Testis (tissue), 3 donors: ENCODE results near the gene SIPA1. TPM values are rescaled to one million over a fixed set of nuclear protein-coding genes. Genes with fewer than 3 reads are reported as not detected.

Source experiments
- DNase-seq: peaks from one replicate; pipeline ENCODE4 v3.0.0-alpha.2; 2019
- H3K27ac ChIP-seq, 2 donors: fragments of 200-600 bp; sonication (generic); one replicate each; pipeline ENCODE4 v1.5.1; 2019
- H3K27me3 ChIP-seq: fragments of 200-600 bp; sonication (generic); one replicate; pipeline ENCODE4 v1.5.1; 2019
- H3K36me3 ChIP-seq: fragments of 200-600 bp; sonication (generic); one replicate; pipeline ENCODE4 v1.5.1; 2017; ENCODE audit warnings: low read depth; ENCODE audit errors: missing control alignments
- H3K4me1 ChIP-seq: fragments of 200-600 bp; sonication (generic); one replicate; pipeline ENCODE4 v1.5.1; 2019
- H3K4me3 ChIP-seq, 2 donors: fragments of 200-600 bp; sonication (generic); one replicate each; pipeline ENCODE4 v1.5.1; 2017 to 2019
- H3K9me3 ChIP-seq: fragments of 200-600 bp; sonication (generic); one replicate; pipeline ENCODE4 v1.5.1; 2017
- CTCF ChIP-seq, 3 experiments: fragments of 450-650 bp in 2 of 3; fragments of 200-600 bp in 1 of 3; sonication (generic) in 1 of 3; IDR thresholded peaks; one replicate each; pipeline ENCODE4 v1.5.1; 2016 to 2019; ENCODE audit warnings: antibody characterized with exemption in 3 of 3, mild to moderate bottlenecking in 2 of 3, moderate library complexity in 1 of 3
- POLR2A ChIP-seq: fragments of 450-650 bp; IDR thresholded peaks from one replicate; pipeline ENCODE4 v1.6.1; 2017; ENCODE audit warnings: antibody characterized with exemption, mild to moderate bottlenecking, moderate library complexity
- WGBS, 2 donors: methylation state at CpG; one replicate each; pipeline ENCODE4 v1.1.5; 2018; 5-methylcytosine and 5-hydroxymethylcytosine counted together
- intact Hi-C: fragments of 100-400 bp; cut with DNase I; formaldehyde crosslinking; loops from one replicate; pipeline ENCODE4 v1.15.1; 2023; ENCODE audit warnings: low total_unique reads
- microRNA-seq, 2 donors: library from miRNA; unstranded; fragments of <30 nt; microRNA quantifications; one replicate each; pipeline ENCODE4, GENCODE V29; 2016; ENCODE audit warnings: borderline number of aligned reads in 2 of 2, borderline replicate concordance in 1 of 2
- polyA plus RNA-seq: library from polyadenylated mRNA; stranded (reverse); fragments of 350-450 nt; fragmentation: Illumina TruSeq; extraction: RNeasy Lipid Tissue Mini Kit (QIAGEN cat#74804); gene quantifications from one replicate; pipeline ENCODE4 v1.2.3, GENCODE V29; 2014; ENCODE audit warnings: low read depth, low replicate concordance; ENCODE audit not compliant: insufficient read depth
- small RNA-seq, 2 donors: library from RNA; depleted of rRNA; stranded (forward); fragments of <200 nt; gene quantifications; one replicate each; pipeline ENCODE3, GENCODE V24; 2016
- total RNA-seq, 2 donors: library from RNA; depleted of rRNA; stranded (reverse); fragments of >200 nt; gene quantifications; one replicate each; pipeline ENCODE4 v1.2.3, GENCODE V29; 2016

Gene SIPA1
- total and polyA plus RNA-seq, 3 donors from 2014 or later: 15.2 to 29.0 (median 23.5) TPM

- Histone ChIP-seq H3K27me3 (no peaks in the 10 kb centered on the region), H3K9me3 (no peaks in the 10 kb centered on the region), H3K27ac (no peak overlapping the region), H3K4me1 (peaks cover 4% of the 10 kb centered on the region), H3K36me3 (no peaks in the 10 kb centered on the region), H3K4me3 (no peak overlapping the region)
- TF ChIP-seq POLR2A: no peak
- TF ChIP-seq CTCF (IDR thresholded peaks at IDR 0.05): no peak
- 37 to 59% methylated on average over 8 of the region's 8 CpGs for WGBS, 2 donors
- no peak for DNase-seq
- intact Hi-C loops: no loop called here
Measured at GRCh38 chr11:65698205-65698604, 60.3 kb downstream of the SIPA1 start.

- Histone ChIP-seq H3K4me3 (no peak overlapping the region), H3K4me1 (peaks cover 4% of the 10 kb centered on the region), H3K36me3 (no peaks in the 10 kb centered on the region), H3K9me3 (no peaks in the 10 kb centered on the region), H3K27me3 (no peaks in the 10 kb centered on the region), H3K27ac (no peak overlapping the region)
- intact Hi-C loops: no loop called here
- no peak for TF ChIP-seq POLR2A
- TF ChIP-seq CTCF (IDR thresholded peaks at IDR 0.05): no peak
- no peak for DNase-seq
- WGBS, 2 donors: 81 to 88% methylated on average over 7 of the region's 7 CpGs
Measured at GRCh38 chr11:65699306-65699705, 61.4 kb downstream of the SIPA1 start.

GRCh38 chr11:65700399-65700798, 62.5 kb downstream of the SIPA1 start:
- WGBS, 2 donors: 82 to 87% methylated on average over 3 of the region's 3 CpGs
- no peak overlapping the region for H3K4me3 ChIP-seq
- no peaks in the 10 kb centered on the region for H3K27me3 ChIP-seq
- no peak for TF ChIP-seq CTCF (IDR thresholded peaks at IDR 0.05)
- TF ChIP-seq POLR2A: no peak
- H3K9me3 ChIP-seq: no peaks in the 10 kb centered on the region
- DNase-seq: no peak
- H3K27ac ChIP-seq: no peak overlapping the region
- H3K4me1 ChIP-seq: peaks cover 4% of the 10 kb centered on the region
- no peaks in the 10 kb centered on the region for H3K36me3 ChIP-seq
- intact Hi-C loops: no loop called here

Small RNAs within 50 kb of the gene (microRNA-seq; reads per million reads assigned to microRNA genes)
- 0 reads per million in 2 donors for gene MIR4489
- 0 reads per million in 2 donors for gene MIR4690

Small RNAs within 50 kb of the gene (small RNA-seq; reads per million reads assigned to genes)
- gene MIR4489 (0 to 0.19 reads per million in 2 donors), gene MIR4690 (0 reads per million in 2 donors), gene RN7SL309P (0 reads per million in 2 donors)

Other genes with a start within 250 kb of the SIPA1 start
- gene NEAT1, start 215.3 kb upstream of the SIPA1 start, total RNA-seq: 100 to 1,000 TPM; 230 to 243 TPM
- gene NEAT1, start 215.3 kb upstream of the SIPA1 start, polyA plus RNA-seq: 189 TPM
- 1,000 to 10,000 TPM; 8,109 to 9,314 TPM for gene MALAT1, start 139.1 kb upstream of the SIPA1 start, total RNA-seq
- gene MALAT1, start 139.1 kb upstream of the SIPA1 start, polyA plus RNA-seq: 26.7 TPM
- 100 to 1,000 TPM; 131 to 160 TPM for gene SCYL1, start 113.0 kb upstream of the SIPA1 start, total RNA-seq
- 127 TPM for gene SCYL1, start 113.0 kb upstream of the SIPA1 start, polyA plus RNA-seq
- 100 to 1,000 TPM; 112 to 126 TPM for gene LTBP3, start 79.7 kb upstream of the SIPA1 start, total RNA-seq
- 58.1 TPM for gene LTBP3, start 79.7 kb upstream of the SIPA1 start, polyA plus RNA-seq
- gene ZNRD2, start 67.6 kb upstream of the SIPA1 start, total RNA-seq: 10 to 100 TPM; 67.7 to 79.6 TPM
- gene ZNRD2, start 67.6 kb upstream of the SIPA1 start, polyA plus RNA-seq: 77.6 TPM
- 10 to 100 TPM; 59.9 to 63.2 TPM for gene FAM89B, start 65.6 kb upstream of the SIPA1 start, total RNA-seq
- 25.8 TPM for gene FAM89B, start 65.6 kb upstream of the SIPA1 start, polyA plus RNA-seq
- gene EHBP1L1, start 62.0 kb upstream of the SIPA1 start, total RNA-seq: 10 to 100 TPM; 51.0 to 66.8 TPM
- 20.5 TPM for gene EHBP1L1, start 62.0 kb upstream of the SIPA1 start, polyA plus RNA-seq
- gene KCNK7, start 42.3 kb upstream of the SIPA1 start, total RNA-seq: 1 to 10 TPM in 1 of 2 donors, under 1 TPM in 1; 0.99 to 2.5 TPM
- gene KCNK7, start 42.3 kb upstream of the SIPA1 start, polyA plus RNA-seq: 0.26 TPM
- 10 to 100 TPM; 68.4 to 75.7 TPM for gene MAP3K11, start 23.9 kb upstream of the SIPA1 start, total RNA-seq
- 40.7 TPM for gene MAP3K11, start 23.9 kb upstream of the SIPA1 start, polyA plus RNA-seq
- 10 to 100 TPM; 78.4 to 87.6 TPM for gene PCNX3, start 22.3 kb upstream of the SIPA1 start, total RNA-seq
- gene PCNX3, start 22.3 kb upstream of the SIPA1 start, polyA plus RNA-seq: 61.4 TPM
- 10 to 100 TPM; 64.9 to 82.0 TPM for gene RELA, start 24.8 kb downstream of the SIPA1 start, total RNA-seq
- gene RELA, start 24.8 kb downstream of the SIPA1 start, polyA plus RNA-seq: 47.5 TPM
- gene KAT5, start 74.2 kb downstream of the SIPA1 start, total RNA-seq: 100 to 1,000 TPM; 101 to 121 TPM
- 154 TPM for gene KAT5, start 74.2 kb downstream of the SIPA1 start, polyA plus RNA-seq
- gene RNASEH2C, start 82.7 kb downstream of the SIPA1 start, total RNA-seq: 10 to 100 TPM; 70.9 to 71.1 TPM
- 29.1 TPM for gene RNASEH2C, start 82.7 kb downstream of the SIPA1 start, polyA plus RNA-seq
- gene AP5B1, start 142.9 kb downstream of the SIPA1 start, total RNA-seq: 10 to 100 TPM; 13.5 to 14.8 TPM
- gene AP5B1, start 142.9 kb downstream of the SIPA1 start, polyA plus RNA-seq: 4.5 TPM
- 10 to 100 TPM; 27.6 to 33.9 TPM for gene OVOL1, start 149.0 kb downstream of the SIPA1 start, total RNA-seq
- gene OVOL1, start 149.0 kb downstream of the SIPA1 start, polyA plus RNA-seq: 72.4 TPM
- 1 to 10 TPM; 3.2 to 4.0 TPM for gene SNX32, start 195.9 kb downstream of the SIPA1 start, total RNA-seq
- 4.9 TPM for gene SNX32, start 195.9 kb downstream of the SIPA1 start, polyA plus RNA-seq
- 100 to 1,000 TPM; 522 to 570 TPM for gene CFL1, start 220.1 kb downstream of the SIPA1 start, total RNA-seq
- 647 TPM for gene CFL1, start 220.1 kb downstream of the SIPA1 start, polyA plus RNA-seq
- 10 to 100 TPM; 57.2 to 74.0 TPM for gene MUS81, start 222.3 kb downstream of the SIPA1 start, total RNA-seq
- 49.9 TPM for gene MUS81, start 222.3 kb downstream of the SIPA1 start, polyA plus RNA-seq
- 10 to 100 TPM; 47.4 to 52.4 TPM for gene EFEMP2, start 234.7 kb downstream of the SIPA1 start, total RNA-seq
- 100 TPM for gene EFEMP2, start 234.7 kb downstream of the SIPA1 start, polyA plus RNA-seq
- gene CTSW, start 241.7 kb downstream of the SIPA1 start, total RNA-seq: 1 to 10 TPM in 1 of 2 donors, under 1 TPM in 1; 0.71 to 2.7 TPM
- gene CTSW, start 241.7 kb downstream of the SIPA1 start, polyA plus RNA-seq: 4.4 TPM